Measurements from ENCODE around the gene ADGRF5. TPM values are rescaled to one million over a fixed set of nuclear protein-coding genes. Genes with fewer than 3 reads are reported as not detected.

Gene ADGRF5, protein sequence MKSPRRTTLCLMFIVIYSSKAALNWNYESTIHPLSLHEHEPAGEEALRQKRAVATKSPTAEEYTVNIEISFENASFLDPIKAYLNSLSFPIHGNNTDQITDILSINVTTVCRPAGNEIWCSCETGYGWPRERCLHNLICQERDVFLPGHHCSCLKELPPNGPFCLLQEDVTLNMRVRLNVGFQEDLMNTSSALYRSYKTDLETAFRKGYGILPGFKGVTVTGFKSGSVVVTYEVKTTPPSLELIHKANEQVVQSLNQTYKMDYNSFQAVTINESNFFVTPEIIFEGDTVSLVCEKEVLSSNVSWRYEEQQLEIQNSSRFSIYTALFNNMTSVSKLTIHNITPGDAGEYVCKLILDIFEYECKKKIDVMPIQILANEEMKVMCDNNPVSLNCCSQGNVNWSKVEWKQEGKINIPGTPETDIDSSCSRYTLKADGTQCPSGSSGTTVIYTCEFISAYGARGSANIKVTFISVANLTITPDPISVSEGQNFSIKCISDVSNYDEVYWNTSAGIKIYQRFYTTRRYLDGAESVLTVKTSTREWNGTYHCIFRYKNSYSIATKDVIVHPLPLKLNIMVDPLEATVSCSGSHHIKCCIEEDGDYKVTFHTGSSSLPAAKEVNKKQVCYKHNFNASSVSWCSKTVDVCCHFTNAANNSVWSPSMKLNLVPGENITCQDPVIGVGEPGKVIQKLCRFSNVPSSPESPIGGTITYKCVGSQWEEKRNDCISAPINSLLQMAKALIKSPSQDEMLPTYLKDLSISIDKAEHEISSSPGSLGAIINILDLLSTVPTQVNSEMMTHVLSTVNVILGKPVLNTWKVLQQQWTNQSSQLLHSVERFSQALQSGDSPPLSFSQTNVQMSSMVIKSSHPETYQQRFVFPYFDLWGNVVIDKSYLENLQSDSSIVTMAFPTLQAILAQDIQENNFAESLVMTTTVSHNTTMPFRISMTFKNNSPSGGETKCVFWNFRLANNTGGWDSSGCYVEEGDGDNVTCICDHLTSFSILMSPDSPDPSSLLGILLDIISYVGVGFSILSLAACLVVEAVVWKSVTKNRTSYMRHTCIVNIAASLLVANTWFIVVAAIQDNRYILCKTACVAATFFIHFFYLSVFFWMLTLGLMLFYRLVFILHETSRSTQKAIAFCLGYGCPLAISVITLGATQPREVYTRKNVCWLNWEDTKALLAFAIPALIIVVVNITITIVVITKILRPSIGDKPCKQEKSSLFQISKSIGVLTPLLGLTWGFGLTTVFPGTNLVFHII (N-terminal part only)
- 28.9 TPM for polyA plus RNA-seq (ENCODE audit: insufficient read length)

DNA sequence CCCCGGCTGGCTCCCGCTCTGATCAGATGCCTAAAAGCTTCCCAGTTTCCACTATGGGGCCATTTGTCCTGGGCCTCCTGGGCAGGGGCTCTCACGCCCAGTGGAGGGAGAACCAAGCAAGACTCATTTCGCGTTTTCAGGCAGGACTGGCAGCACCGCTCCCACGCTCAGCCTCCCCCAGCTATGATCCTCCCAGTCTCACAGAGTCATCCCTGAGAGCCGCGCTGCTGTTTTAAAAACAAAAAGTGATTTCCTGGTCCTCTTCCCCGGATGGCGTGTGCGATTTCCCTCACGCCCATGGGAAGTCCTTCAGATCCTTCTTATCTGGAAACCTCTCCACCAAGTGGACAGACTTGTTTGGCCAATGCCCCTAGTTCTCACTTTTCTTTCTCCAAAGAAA lies at the start of gene ADGRF5:
Gene ADGRF5, minus strand, starts transcription at position 208 of the 400 bp plus-strand sequence. CDS start 15,176 bp downstream, outside the sequence.
- DNase-seq = no peak

DNA sequence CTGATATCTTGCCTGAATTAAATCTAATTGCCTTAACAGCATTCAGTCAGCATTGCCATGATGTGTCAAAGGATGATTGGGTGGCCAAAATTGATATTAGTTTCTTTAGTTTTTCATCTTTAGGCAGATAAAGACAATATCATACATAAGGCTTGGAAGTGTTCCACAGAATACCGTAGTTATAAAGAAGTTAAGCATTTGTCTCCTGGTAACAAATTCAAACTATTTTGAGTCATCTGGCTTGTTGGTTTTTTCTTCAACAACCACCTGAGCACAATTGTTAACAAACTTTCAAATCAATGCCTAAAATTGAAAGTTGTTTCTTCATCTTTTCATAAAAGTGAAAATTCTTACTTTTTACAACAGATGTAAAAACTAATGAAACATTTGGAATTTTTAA lies 47.5 kb upstream of the ADGRF5 start:
- DNase-seq = no peak

DNA sequence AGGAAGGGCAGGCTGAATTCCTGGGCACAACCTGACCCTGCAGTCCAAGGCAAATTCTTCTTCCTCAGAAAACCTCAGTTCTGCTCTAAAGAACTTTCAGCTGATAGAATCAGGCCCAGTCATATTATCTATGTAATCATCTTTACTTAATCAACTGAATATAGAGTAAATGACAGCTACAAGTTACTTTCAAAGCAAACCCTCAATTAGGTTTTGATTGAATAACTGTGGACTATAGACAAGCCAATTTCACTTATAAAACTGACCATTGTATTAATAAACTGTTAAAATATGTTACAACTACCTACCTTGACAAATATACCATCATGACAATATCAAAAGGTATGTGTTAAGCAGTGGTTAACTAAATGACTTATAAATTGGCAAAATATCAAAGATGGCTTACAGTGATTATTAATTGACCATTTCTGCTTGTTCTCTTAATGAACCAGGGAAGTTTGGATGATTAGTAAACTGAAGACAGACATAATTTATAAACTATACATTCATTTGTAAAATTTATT lies 46.1 kb upstream of the ADGRF5 start:
- DNase-seq = no peak

DNA sequence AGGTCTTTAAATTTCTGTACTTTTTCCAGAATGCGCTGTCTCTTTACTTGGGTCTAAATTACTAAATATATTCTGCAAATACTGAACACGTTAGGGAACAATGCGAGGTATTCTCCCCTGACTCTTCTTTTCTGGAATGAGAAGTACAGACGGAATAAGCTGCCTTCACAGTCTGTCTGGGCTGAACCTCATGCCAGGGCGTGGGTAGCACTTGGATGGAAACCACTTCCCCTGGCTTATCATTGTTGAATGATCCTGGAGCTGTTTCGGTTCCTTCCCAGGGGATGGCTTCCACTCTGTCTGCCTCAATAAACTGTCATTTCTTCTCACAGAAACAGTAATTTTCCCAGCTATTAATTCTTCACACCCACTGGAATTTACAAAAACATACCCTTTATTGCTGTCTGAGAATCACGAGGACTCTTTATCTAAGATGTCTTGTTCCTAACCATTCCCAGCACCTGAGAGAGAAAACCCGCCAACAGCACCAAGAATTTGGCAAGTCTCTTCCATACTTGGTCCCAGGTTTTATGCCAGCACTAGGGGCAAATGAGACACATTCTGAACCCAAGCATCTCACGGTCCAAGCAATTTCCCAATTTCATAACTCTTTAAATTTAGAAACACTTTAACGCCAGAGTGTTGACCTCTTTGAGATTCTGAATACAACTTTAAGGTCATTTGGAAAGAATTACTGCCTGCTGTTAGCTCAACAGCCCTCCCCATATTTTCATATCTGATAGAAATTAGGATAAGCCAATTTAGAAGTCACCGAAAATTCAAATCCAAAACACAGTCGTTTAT lies 43.2 kb upstream of the ADGRF5 start:
- DNase-seq = no peak

DNA sequence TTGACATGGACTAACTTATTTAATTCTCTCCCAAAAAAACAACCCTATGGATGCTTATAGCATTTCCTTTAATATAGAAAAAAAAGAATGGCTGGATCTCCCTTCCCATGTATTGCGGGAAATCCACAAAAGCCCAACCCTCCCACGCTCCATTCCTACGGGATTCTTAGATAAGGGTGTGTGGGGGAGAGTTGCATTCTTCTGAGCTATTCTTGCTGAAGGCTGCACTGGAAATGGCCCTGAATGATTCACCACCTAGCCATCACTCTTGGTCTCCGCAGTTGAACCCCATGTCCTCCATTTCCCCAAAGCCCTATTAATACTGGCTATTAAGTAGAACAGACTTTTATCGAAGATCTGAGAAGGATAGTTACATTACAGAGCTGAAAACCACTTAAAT lies 41.9 kb upstream of the ADGRF5 start:
- no peak for DNase-seq

DNA sequence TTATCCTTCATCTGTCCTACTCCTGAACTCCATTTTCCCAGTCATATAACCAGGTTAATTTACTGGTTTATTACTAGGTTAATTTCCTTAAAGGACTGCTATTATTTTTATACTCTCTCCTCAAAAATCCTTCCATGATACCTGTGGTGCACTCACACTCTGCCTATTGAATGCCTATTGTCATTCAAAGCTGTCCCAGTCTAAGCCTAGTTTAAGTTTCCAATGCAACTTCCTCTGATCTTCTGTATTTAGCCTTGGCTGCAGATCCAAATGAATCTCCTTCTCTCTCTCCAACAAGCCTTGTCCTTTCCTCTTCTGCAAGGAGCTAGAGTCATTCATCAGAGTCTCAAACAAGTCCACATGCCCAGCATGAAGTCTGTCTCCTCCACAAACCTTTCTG lies 41.3 kb upstream of the ADGRF5 start:
- no peak for DNase-seq

DNA sequence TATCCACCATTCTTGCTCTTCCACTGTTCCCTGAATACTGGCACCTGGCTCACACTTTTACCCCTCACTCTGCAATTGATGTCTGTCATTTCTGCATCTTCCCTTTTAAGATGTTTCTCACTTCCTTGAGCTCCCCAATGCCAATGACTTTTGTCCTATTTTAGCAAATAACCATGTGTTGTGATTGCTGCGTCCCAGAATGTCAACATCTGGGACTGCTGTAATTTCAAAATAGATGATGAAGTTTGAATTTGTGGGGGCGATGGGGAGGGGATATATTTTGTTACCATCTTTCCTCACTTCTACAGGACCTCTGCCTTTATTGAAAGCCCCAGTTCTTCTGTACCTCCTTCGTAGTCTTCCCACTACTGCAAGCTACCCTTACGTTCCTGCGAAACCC lies 40.0 kb upstream of the ADGRF5 start:
- no peak for DNase-seq

DNA sequence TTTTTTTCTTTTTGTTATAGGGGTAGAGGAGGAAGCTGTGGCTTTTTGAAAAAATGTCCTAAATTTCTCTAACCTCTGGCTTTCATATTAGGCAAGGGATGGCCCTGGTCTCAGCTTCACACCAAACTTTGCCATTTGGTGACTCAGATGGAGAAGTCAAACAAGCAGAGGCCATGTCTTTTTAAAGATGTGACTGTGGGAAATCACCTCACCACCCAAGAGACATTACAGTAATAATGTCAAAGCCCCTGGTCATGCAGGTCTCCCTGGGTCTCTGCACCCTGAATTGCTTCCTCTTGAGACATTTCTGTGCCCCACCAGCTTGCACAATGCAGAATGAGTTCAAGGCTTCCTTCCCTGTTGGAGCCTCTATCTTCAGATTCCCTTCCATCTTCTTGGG lies 39.5 kb upstream of the ADGRF5 start:
- no peak for DNase-seq

DNA sequence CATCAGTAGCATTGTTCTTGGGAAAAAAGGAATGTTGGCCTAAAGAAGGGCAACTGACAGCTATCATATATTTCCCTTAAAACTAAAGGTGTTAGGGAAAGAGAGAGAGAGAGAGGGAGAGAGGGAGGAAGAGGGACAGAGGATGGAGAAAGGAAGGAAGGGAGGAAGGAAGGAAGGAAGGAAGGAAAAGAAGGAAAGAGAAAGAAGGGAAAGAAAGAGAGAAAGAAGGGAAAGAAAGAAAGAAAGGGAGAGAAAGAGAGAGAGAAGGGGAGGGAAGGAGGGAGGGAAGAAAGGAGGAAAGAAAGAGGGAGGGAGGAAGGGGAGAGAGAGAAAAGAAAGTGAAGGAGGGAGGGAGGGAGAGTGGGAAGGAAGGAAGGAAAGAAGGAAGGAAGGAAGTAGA lies 37.7 kb upstream of the ADGRF5 start:
- no peak for DNase-seq

DNA sequence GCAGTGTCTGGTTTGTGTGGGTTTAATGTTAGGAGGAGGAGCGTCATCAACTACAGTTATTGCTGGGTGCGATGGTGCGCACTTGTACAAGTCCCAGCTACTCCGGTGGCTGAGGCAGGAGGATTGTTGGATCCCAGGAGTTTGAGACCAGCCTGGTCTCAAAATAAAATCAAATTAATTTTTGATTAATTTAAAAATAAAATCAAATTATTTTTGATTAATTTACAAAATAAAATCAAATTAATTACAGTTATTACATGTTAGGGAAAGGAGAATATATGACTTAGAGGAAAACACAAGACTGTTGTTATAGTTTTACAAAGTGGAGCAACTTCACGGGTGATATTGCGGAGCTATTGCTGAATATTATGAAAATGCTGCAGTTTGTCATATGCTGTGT lies 34.7 kb upstream of the ADGRF5 start:
- no peak for DNase-seq

DNA sequence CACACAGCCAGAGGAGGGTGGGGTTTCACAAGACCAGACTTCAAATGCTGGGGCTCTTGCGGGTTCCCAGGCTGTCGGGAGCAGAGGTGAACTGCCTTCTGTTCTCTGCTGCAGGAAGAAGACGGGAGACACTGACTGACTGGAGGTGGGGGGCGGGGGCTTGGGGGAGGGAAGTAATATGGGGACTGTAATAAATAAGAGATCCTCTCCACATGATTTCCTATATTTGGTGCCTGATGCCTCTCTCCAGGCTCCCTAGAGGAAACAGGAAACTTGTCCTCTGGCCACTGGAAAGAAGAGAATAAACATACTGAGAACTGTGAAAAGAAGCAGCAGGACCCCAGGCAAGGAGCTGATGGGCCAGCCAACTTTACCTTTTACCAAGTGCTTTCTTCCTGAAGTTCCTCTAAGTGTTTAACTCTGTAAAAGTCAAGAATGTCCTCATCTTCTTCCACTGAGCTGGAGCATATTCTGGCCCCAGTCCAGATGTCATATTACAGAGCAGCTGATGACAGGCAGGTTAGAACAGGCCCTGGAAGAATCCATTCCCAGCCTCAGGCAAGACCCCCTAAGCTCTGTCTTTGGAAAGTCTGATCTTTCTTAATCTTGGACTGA lies 33.2 kb upstream of the ADGRF5 start:
- no peak for DNase-seq

DNA sequence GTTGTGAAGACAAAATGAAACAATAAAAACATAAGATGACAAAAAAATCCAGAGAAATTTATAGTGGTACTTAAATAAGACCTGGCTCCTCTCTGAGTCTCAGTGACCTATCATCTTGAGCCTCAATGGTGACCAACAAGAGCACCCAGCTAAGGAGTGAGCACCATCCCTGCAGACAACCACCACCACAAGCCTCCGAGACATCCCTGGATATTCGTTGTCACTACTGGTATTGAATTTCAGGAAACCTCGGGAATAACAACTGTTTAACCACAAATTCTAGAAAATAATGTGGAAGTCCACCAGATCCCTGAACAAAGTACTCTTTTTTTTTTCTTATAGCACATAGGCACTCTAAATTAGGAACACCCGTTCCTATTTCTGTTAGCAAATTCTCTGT lies 32.2 kb upstream of the ADGRF5 start:
- DNase-seq = no peak

DNA sequence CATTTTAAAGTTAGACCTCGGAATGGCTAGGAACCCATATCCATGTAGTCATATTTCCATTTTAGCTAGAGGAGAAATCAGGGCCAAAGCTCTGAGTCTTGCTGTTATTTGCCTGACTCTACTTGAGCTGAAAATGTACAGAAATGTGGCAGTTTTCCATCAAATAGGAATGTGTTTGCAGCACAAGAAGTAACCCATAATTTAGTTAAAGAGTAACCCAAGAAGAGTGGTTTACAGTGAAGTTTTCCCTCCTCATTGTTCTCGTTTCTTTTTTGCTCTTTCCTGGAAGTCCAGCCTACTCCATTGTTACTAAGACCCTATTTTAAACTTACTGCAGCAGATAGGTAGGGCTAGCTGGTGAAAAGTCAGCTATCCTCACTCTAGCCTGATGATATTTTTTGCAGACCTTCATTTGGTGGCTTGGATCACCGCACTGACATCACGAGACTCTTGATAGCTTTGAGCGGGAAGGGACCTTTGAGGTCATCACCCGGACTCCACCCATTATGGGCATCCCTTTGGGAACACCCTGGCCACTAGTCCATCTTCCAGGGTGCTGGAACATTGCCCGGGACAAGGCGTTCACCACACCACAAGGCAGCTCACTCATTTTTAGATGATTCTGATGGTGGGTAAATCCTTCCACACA lies 28.0 kb upstream of the ADGRF5 start:
- DNase-seq = no peak

DNA sequence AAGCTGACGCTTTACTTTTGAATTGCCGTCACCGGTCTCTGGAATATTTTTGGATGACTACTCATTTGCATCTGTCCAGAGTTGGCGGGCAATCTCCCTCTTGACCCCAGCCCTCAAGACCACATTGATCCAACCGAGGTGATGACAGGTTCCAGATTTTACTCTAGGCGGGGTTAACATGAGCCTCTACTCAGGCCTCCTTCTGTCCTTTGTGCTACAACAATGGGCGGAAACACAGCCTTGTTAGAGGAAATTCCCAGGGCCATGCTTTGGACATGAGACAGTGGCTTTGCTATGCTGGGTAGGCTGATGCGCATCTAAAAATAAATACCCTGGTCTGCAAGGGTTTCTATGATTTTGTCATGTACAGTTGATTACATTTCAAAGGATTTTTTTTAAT lies 27.0 kb upstream of the ADGRF5 start:
- no peak for DNase-seq

DNA sequence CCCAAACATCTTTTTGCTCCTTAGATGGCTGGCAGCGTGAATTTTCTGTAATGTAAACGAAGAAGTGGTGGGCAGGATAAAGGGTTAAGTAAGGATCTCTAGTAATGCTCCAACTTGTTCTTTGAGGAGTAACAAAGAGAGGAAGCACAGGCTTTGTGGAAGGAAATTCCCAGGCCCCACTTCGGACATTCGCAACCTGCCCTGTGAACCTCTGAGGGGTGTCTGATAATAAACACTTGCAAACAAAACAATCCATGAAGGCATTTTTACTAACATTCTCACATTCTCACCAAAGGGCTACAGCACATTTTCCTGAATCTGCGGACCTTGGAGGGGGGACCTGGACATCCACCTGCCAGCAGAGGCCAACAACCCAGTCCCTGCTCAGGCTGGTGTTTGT lies 25.8 kb upstream of the ADGRF5 start:
- no peak for DNase-seq

DNA sequence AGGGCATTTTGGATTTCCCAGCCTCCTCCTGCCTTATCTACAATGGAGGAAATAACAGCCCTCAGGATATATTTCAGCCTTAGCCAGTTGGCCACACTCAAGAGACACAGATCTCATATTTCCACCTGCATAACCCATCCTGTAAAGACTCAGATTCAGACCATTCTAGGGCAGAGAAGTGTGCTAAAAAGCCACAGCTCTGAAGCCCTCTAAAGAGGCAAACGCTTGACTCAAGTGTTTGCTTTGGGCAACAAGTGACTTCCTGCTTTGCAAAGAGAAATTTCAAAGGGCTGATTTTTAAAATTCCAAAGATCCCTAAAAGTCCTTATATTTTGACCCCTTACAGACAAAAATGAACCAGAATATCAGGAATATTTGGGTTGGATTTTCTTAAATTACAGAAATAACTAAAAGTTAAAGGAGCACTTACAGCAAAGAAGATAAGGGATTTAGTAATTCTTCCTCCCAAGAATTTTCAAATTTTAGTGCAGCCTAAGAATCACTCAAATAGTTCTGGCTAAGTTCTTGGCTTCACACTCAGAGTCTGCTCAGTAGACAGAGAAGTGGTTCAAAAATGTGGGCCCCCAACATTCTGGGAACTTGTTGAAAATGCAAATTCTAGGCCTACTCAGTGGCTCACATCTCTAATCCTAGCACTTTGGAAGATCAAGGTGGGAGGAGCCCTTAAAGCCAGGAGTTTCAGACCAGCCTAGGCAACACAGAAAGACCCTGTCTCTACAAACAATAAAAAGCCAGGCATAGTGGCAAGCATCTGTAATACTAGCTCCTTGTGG lies 18.9 kb upstream of the ADGRF5 start:
- DNase-seq = no peak

DNA sequence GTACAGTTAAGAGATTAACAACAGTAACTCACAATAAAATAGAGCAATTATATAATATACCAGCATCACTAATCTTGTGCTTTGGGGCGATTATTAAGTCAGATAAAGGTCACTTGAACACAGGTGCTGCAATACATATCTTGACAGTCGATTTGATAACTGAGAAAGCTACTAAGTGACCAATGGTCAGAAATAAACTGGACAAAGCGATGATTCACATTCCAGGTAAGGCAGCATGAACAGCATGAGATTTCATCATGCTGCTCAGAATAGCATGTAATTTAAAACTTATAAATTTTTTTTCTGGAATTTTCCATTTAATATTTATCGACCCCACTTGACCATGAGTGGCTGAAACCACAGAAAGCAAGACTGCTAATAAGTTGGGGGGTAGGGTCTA lies 15.9 kb upstream of the ADGRF5 start:
- DNase-seq = no peak

DNA sequence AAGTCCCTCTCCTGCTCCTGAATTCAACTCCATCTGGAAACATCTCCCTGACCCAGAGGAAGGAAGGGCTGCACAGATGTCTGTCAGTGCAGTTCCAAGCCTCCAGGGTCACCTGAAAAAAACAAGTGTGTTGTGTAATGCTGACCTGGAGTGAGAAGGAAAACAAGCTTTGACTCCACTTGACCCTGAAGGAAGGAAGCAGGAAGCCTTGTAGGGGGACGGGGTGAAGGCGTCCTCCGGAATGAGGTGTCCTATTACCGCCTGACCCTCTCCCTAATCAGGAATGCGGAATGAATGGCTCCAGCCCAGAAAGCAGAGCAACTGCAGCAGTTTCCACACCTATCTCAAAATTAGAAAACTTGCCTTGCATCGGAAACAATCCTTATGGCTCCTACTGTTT lies 13.9 kb upstream of the ADGRF5 start:
- DNase-seq = no peak

DNA sequence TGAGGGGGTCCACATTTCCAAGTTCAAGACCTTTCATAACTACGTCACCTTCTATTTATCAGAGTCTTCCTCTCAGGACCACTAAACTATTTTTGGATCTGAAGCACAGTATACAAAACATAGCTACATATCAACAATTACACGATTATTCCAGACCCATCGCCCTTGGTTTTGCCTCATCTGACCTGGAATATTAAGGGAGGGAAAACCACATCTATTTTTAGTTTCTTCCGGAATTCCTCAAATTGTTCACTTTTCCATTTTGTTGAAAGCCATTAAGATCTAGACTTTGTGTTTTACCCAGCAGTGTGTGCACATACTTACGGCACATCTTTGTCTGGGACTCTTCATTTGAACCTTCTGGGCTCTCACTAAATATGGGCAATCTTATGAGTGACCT lies 12.0 kb upstream of the ADGRF5 start:
- no peak for DNase-seq
